ENCODE results near the gene LRIT2.
"Not testable (repeated sequence)": the region's sequence is repeated elsewhere in the genome, so short reads cannot be mapped to it uniquely, and the experiment has no call there.

The LRIT2 gene

GRCh38 chr10:84176351-84176750, 49.0 kb downstream of the LRIT2 start:
- no peak for DNase-seq (ENCODE audit: low read depth)
- TF ChIP-seq CTCF (IDR thresholded peaks at IDR 0.05; ENCODE audit: low read depth, low read length, missing control alignments) = no peak
- H3K4me3 ChIP-seq (ENCODE audit: low read depth, low read length) = no peak overlapping the region
- in situ Hi-C loops (cut with HindIII; ENCODE audit: low sequenced_read_pairs) = no loop called here

GRCh38 chr10:84175436-84175835, 49.9 kb downstream of the LRIT2 start:
- no peak overlapping the region for H3K4me3 ChIP-seq (ENCODE audit: low read depth, low read length)
- in situ Hi-C loops (cut with HindIII; ENCODE audit: low sequenced_read_pairs) = no loop called here
- TF ChIP-seq CTCF (IDR thresholded peaks at IDR 0.05; ENCODE audit: low read depth, low read length, missing control alignments) = no peak
- no peak for DNase-seq (ENCODE audit: low read depth)

GRCh38 chr10:84173501-84173929, 51.8 kb downstream of the LRIT2 start, which contains the start of gene GPR15LG:
GPR15LG (plus strand) TSS chr10:84173801; CDS start chr10:84173852, 51 bp downstream.
- no peak within 1 kb of the TSS for H3K4me3 ChIP-seq (ENCODE audit: low read depth, low read length)
- no peak for DNase-seq (ENCODE audit: low read depth)
- in situ Hi-C loops (cut with HindIII; ENCODE audit: low sequenced_read_pairs) = no loop called here
- no peak for TF ChIP-seq CTCF (IDR thresholded peaks at IDR 0.05; ENCODE audit: low read depth, low read length, missing control alignments)

- in situ Hi-C loops (cut with HindIII; ENCODE audit: low sequenced_read_pairs) = no loop called here
- no peak for DNase-seq (ENCODE audit: low read depth)
- no peak for TF ChIP-seq CTCF (IDR thresholded peaks at IDR 0.05; ENCODE audit: low read depth, low read length, missing control alignments)
- H3K4me3 ChIP-seq (ENCODE audit: low read depth, low read length) = no peak overlapping the region
Observed at GRCh38 chr10:84172467-84173356, 52.6 kb downstream of the LRIT2 start.

- DNase-seq (ENCODE audit: low read depth); in situ Hi-C loops (cut with HindIII; ENCODE audit: low sequenced_read_pairs); H3K4me3 ChIP-seq (ENCODE audit: low read depth, low read length): not testable (repeated sequence)
Observed at GRCh38 chr10:84171700-84172466, 53.5 kb downstream of the LRIT2 start.

GRCh38 chr10:84171237-84171636, 54.1 kb downstream of the LRIT2 start:
- DNase-seq (ENCODE audit: low read depth); H3K4me3 ChIP-seq (ENCODE audit: low read depth, low read length); in situ Hi-C loops (cut with HindIII; ENCODE audit: low sequenced_read_pairs): not testable (repeated sequence)

All from astrocyte of the cerebellum (primary cell).